Measurements from ENCODE around the gene KMO. TPM values are rescaled to one million over a fixed set of nuclear protein-coding genes. Genes with fewer than 3 reads are reported as not detected.

The KMO gene
- total RNA-seq (not detected in 2 replicates), polyA plus RNA-seq (not detected in 2 replicates), polyA minus RNA-seq (not detected in 2 replicates), Bru-seq, nascent RNA (percentile 2 among the genes with signal in this experiment), BruChase-seq, experiment 1, labeled RNA remaining after a 6-hour chase (not detected), BruChase-seq, experiment 2, labeled RNA remaining after a 2-hour chase (percentile 3 among the genes with signal in this experiment)
- not detected in 2 replicates for polyA plus RNA-seq (2011; cell fraction: cytosol; rRNA removed)
- not detected in 2 replicates for polyA plus RNA-seq (2011; cell fraction: nucleus; rRNA removed)
- not detected in 2 replicates for polyA plus RNA-seq (2012)
- polyA minus RNA-seq (2011; cell fraction: cytosol; rRNA and poly(A)+ RNA removed), result not detected
- not detected in 2 replicates for polyA minus RNA-seq (2011; cell fraction: nucleus; rRNA and poly(A)+ RNA removed)
- long read RNA-seq, partial matches to known transcripts, result 0 of 1 reads
- long read RNA-seq, other reads (novel, unspliced or antisense), result 1 of 1 reads

- H3K4me3 ChIP-seq (replicated peaks in 1 of 3; ENCODE audit: insufficient read depth in 1 of 3, low read depth in 1 of 3, low read length in 3 of 3), result peak within 1 kb of the TSS; percentile 35 to 93 (median 84)
- BruUV-seq (replicated peaks), result no TSS peak
- no peak within 1 kb of the TSS for H3K27ac ChIP-seq (ENCODE audit: insufficient read depth, low read depth, low read length)
- H3K9ac ChIP-seq (replicated peaks; ENCODE audit: extremely low read depth, insufficient read depth, low read length), result peak within 1 kb of the TSS; percentile 60
- H3K4me1 ChIP-seq (ENCODE audit: control insufficient read depth, extremely low read depth, insufficient read depth, low read length), result peaks cover 8% of the 10 kb centered on the region
- no peaks in the 10 kb centered on the region for H3K79me2 ChIP-seq (ENCODE audit: control insufficient read depth, insufficient read depth, low read length)
- dilution Hi-C loops (cut with MboI; ENCODE audit: extremely low pct_ligation_motif_present, low sequenced_read_pairs) (no loop called here), intact Hi-C loops (cut with micrococcal nuclease) (loop anchor here (1.0 to 5.0 kb wide), 2 partner anchors 365 to 454 kb away; no protein-coding TSS in a partner anchor)
- ChIA-PET CTCF (interaction anchor here (0.9 to 1.1 kb wide), 4 partner anchors 95 to 454 kb away, joined by 3 to 8 read pairs (median 4); partner anchors contain the start of gene EXO1), POLR2A (interaction anchor here (0.6 kb wide), 1 partner anchor 108 kb away, joined by 6 read pairs; the partner anchor contains the start of genes CHML and OPN3)
- no peaks in the 10 kb centered on the region for H3K9me3 ChIP-seq (replicated peaks; ENCODE audit: control insufficient read depth, insufficient read depth, low read length)
- no peaks in the 10 kb centered on the region for H4K20me1 ChIP-seq (replicated peaks; ENCODE audit: control insufficient read depth, extremely low read depth, insufficient read depth, low read length)
- TF ChIP-seq JUN (IDR thresholded peaks at IDR 0.05; ENCODE audit: borderline replicate concordance, insufficient read depth, insufficient read length, low read depth), result no peak
- no peak for TF ChIP-seq EZH2 (IDR thresholded peaks at IDR 0.05; ENCODE audit: borderline replicate concordance, low read depth, low read length, severe bottlenecking)
- no peak for TF ChIP-seq POLR2AphosphoS5 (IDR thresholded peaks at IDR 0.05; ENCODE audit: insufficient read depth, low read depth, low read length)
- no peak for TF ChIP-seq FOS (IDR thresholded peaks at IDR 0.05; ENCODE audit: borderline replicate concordance, insufficient read depth, low read length)
- TF ChIP-seq CTCF (IDR thresholded peaks at IDR 0.05; ENCODE audit: extremely low read depth in 1 of 2, insufficient read depth in 1 of 2, low read depth in 1 of 2, low read length in 2 of 2), result no peak
- TF ChIP-seq MAX (IDR thresholded peaks at IDR 0.05; ENCODE audit: insufficient read depth, insufficient read length), result no peak
- no peak for TF ChIP-seq MYC (IDR thresholded peaks at IDR 0.05; ENCODE audit: low read depth, low read length)
- TF ChIP-seq GATA2 (IDR thresholded peaks at IDR 0.05; ENCODE audit: insufficient read depth, insufficient read length, low read depth, low read length), result no peak
- TF ChIP-seq POLR2A (IDR thresholded peaks at IDR 0.05; ENCODE audit: low read depth, low read length), result no peak
- no peaks in the 10 kb centered on the region for H3K9me1 ChIP-seq (replicated peaks; ENCODE audit: control insufficient read depth, extremely low read depth, insufficient read depth, low read length)
- DNase-seq (ENCODE audit: low read depth, low spot score) (peak; percentile 26), FAIRE-seq (no peak)
- H3K36me3 ChIP-seq (ENCODE audit: control insufficient read depth in 2 of 2, extremely low read depth in 1 of 2, insufficient read depth in 2 of 2, low read length in 2 of 2), result no peaks in the 10 kb centered on the region
- peak within 1 kb of the TSS; percentile 100 for H3K4me2 ChIP-seq (ENCODE audit: insufficient read depth, low read length)
- H2AFZ ChIP-seq (ENCODE audit: low read depth, low read length), result peak within 1 kb of the TSS; percentile 88
- H3K27me3 ChIP-seq (ENCODE audit: control insufficient read depth in 2 of 2, insufficient read depth in 2 of 2, low read length in 2 of 2), result peaks cover 23 to 58% of the 10 kb centered on the region in 2 experiments
These were observed at the start of gene KMO for GRCh38 chr1:241532162-241532531. Gene KMO, plus strand, starts transcription at chr1:241532378. Its CDS starts 67 bp downstream, at chr1:241532445.

All from endothelial cell of umbilical vein (primary cell).